Measurements from ENCODE around the gene SGCA.

DNA sequence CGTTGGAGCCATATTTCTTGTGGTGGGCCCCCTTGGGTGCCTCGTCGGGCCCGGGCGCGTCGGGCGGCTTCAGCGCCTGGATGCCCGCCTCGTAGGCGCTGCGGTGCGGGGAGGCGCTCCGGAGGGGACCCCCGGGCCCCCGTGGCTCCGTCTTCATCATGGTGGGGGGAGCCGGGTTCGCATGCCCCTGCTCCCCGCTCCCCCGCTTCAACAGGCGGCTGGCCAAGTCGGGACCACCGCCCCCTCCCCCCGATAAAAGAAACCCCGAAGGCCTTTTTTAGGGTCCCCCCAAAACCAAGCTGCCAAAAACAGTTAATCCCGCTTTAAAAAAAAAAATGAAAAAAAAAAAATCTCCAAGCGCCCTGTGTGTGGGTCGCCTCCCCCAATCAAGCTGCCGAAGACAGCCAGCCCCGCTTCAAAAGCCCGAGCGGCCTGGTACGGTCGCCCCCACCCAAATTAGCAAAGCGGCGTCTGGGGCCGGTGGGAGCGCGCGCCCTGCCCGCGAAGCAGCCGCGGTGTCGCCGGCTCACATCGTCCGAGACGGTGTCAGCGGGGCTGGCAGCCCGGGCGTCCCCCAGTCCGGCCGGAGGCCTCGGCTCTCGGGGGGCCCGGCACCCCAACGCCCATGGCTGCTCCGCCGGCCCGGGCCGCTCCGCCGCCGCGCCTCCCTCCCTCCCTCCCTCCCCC lies 15.3 kb upstream of the SGCA start, which contains the start of gene PPP1R9B:
- TF ChIP-seq, protein P1, sequence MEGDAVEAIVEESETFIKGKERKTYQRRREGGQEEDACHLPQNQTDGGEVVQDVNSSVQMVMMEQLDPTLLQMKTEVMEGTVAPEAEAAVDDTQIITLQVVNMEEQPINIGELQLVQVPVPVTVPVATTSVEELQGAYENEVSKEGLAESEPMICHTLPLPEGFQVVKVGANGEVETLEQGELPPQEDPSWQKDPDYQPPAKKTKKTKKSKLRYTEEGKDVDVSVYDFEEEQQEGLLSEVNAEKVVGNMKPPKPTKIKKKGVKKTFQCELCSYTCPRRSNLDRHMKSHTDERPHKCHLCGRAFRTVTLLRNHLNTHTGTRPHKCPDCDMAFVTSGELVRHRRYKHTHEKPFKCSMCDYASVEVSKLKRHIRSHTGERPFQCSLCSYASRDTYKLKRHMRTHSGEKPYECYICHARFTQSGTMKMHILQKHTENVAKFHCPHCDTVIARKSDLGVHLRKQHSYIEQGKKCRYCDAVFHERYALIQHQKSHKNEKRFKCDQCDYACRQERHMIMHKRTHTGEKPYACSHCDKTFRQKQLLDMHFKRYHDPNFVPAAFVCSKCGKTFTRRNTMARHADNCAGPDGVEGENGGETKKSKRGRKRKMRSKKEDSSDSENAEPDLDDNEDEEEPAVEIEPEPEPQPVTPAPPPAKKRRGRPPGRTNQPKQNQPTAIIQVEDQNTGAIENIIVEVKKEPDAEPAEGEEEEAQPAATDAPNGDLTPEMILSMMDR (conservative IDR thresholded peaks at IDR 0.05): no peak
- TF ChIP-seq EZH2 (IDR thresholded peaks at IDR 0.05; ENCODE audit: low read depth): no peak

Measured in PC-9 (cell line).